Measurements from ENCODE around the gene EFCAB13. TPM values are rescaled to one million over a fixed set of nuclear protein-coding genes. Genes with fewer than 3 reads are reported as not detected.

EFCAB13 gene
- total RNA-seq, 1 donor from 2014 or later = 6.7 TPM

DNA sequence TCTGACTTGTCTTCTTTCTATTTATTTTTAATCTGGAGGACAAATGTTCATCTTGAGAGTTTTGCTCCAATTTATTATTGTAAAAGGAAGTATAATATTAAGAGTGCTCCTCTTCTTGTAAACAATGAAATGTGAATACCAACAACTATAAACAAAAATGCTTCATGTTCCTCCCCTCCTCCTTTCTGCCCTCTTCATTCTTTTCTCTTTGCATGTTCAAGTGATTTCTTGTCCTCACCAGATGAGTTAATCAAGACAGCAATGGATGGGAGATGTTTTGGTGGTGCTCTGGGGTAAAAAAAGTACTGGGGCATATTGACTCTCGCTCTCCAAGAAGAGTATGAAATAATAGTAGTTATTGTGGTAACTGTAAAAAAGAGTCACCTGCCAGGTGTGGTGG, 45.8 kb upstream of the EFCAB13 start:
- H3K4me3 ChIP-seq (ENCODE audit: low read depth, low read length) = no peak overlapping the region
- no peak for DNase-seq (ENCODE audit: low read depth)
- H3K27me3 ChIP-seq (ENCODE audit: control insufficient read depth, insufficient read depth, low read length) = no peaks in the 10 kb centered on the region
- TF ChIP-seq, protein P1, sequence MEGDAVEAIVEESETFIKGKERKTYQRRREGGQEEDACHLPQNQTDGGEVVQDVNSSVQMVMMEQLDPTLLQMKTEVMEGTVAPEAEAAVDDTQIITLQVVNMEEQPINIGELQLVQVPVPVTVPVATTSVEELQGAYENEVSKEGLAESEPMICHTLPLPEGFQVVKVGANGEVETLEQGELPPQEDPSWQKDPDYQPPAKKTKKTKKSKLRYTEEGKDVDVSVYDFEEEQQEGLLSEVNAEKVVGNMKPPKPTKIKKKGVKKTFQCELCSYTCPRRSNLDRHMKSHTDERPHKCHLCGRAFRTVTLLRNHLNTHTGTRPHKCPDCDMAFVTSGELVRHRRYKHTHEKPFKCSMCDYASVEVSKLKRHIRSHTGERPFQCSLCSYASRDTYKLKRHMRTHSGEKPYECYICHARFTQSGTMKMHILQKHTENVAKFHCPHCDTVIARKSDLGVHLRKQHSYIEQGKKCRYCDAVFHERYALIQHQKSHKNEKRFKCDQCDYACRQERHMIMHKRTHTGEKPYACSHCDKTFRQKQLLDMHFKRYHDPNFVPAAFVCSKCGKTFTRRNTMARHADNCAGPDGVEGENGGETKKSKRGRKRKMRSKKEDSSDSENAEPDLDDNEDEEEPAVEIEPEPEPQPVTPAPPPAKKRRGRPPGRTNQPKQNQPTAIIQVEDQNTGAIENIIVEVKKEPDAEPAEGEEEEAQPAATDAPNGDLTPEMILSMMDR (IDR thresholded peaks at IDR 0.05; ENCODE audit: insufficient read depth, low read length, poor library complexity, severe bottlenecking) = no peak
- H3K36me3 ChIP-seq (ENCODE audit: control insufficient read depth, insufficient read depth, low read length) = peaks cover 4% of the 10 kb centered on the region

DNA sequence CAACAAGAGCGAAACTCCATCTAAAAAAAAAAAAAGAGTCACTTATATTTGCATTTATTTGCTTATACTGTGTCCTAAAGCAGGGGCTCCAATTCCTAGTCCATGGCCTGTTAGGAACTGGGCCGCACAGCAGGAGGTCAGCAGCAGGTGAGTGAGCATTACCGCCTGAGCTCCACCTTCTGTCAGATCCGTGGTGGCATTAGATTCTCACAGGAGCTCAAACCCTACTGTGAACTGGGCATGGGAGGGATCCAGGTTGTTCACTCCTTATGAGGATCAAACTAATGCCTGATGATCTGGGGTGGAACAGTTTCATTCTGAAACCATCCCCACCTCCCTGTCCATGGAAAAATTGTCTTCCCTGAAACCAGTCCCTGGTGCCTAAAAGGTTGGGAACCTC, 45.2 kb upstream of the EFCAB13 start:
- no peaks in the 10 kb centered on the region for H3K27me3 ChIP-seq (ENCODE audit: control insufficient read depth, insufficient read depth, low read length)
- no peak overlapping the region for H3K4me3 ChIP-seq (ENCODE audit: low read depth, low read length)
- H3K36me3 ChIP-seq (ENCODE audit: control insufficient read depth, insufficient read depth, low read length) = peaks cover 5% of the 10 kb centered on the region
- DNase-seq (ENCODE audit: low read depth) = no peak
- TF ChIP-seq, protein P1 (IDR thresholded peaks at IDR 0.05; ENCODE audit: insufficient read depth, low read length, poor library complexity, severe bottlenecking) = no peak

DNA sequence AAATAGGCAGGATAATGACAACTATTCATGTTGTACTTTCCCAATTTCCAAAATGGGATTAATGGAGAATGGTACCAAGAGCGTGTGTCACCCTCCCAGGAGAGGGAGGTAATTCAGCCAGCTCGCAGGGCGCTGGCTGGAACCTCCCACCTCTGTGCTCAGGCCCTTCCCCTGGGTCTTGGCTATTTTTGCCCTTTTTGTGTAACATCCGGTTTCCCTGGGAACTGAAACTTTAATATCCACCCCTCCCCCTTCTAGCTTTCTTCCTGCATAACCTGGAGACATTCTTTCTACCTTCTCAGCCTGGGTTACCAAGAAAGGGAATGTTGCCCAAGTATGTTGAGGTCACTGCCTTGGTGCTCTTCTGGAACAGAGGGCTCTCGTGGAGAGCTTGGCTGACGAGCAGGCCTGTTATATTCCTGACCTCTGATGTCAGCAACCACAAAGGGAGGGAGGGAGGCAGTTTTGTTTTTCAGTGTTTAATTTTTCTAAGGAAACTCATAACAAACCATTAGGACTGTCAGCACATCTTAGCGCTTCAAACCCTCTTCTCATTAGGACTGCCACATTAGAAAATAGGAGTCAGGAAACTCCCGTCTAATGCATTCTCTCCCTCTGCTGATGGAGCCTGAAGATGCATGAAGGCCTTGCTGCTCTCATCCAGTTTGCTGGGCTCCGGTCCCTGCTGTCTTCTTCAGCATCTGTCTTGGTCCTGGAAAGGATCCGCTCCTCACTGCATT, 44.5 kb upstream of the EFCAB13 start:
- peak; percentile 100 for DNase-seq (ENCODE audit: low read depth)
- peaks cover 5% of the 10 kb centered on the region for H3K36me3 ChIP-seq (ENCODE audit: control insufficient read depth, insufficient read depth, low read length)
- no peaks in the 10 kb centered on the region for H3K27me3 ChIP-seq (ENCODE audit: control insufficient read depth, insufficient read depth, low read length)
- TF ChIP-seq, protein P1 (IDR thresholded peaks at IDR 0.05; ENCODE audit: insufficient read depth, low read length, poor library complexity, severe bottlenecking) = no peak
- H3K4me3 ChIP-seq (ENCODE audit: low read depth, low read length) = no peak overlapping the region

DNA sequence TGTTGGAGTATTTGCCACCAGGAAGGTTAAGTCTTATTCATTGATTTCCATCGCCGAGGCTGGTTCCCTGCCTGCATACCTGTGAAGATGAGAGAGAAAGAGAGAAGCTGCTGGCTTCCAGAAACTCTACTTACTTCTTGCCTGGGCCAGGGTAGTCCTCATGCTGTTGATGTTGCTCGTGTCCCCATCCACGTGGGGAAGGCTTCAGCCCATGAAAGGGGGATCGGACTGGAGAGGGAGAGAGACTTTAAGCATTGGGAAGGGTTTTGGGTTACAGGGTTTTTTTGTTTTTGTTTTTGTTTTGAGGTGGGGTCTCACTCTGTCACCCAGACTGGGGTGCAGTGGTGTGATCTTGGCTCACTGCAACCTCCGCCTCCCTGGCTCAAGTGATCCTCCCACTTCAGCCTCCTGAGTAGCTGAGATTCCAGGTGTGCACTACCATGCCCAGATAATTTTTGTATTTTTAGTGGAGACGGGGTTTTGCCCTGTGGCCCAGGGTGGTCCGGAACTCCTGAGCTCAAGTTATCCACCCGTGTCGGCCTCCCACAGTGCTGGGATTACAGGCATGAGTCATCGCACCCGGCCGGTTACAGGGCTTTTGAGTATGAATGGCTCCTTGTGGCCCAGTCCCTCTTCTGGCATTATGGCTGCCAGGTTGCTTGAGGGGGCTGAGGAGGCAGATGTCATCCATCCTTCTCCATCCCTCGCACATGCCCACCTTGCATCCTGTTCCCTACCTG, 43.5 kb upstream of the EFCAB13 start:
- Histone ChIP-seq H3K36me3 (ENCODE audit: control insufficient read depth, insufficient read depth, low read length) (peaks cover 5% of the 10 kb centered on the region), H3K27me3 (ENCODE audit: control insufficient read depth, insufficient read depth, low read length) (no peaks in the 10 kb centered on the region), H3K4me3 (ENCODE audit: low read depth, low read length) (no peak overlapping the region)
- peak; percentile 82 for DNase-seq (ENCODE audit: low read depth)
- TF ChIP-seq, protein P1 (IDR thresholded peaks at IDR 0.05; ENCODE audit: insufficient read depth, low read length, poor library complexity, severe bottlenecking) = no peak

DNA sequence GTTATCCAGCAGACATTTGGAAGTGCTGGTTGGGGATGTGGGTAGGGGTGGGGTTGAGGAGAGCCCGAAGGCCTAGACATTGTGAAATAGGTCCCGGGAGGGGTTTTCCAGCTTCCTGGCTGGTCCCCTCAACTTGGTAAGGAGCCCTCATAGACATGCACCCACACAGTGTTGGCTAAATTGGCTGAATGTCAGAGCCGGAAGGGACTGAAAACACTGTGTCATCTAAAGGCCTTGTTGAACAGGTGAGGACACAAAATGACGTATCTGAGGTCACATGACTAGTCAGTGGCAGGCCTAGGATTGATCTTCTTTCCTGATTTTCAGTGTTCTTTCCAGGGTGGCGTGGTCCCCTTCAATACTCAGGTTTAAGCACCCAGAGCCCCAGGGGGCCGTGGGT, 42.5 kb upstream of the EFCAB13 start:
- no peak for DNase-seq (ENCODE audit: low read depth)
- no peaks in the 10 kb centered on the region for H3K27me3 ChIP-seq (ENCODE audit: control insufficient read depth, insufficient read depth, low read length)
- peaks cover 4% of the 10 kb centered on the region for H3K36me3 ChIP-seq (ENCODE audit: control insufficient read depth, insufficient read depth, low read length)
- no peak overlapping the region for H3K4me3 ChIP-seq (ENCODE audit: low read depth, low read length)
- TF ChIP-seq, protein P1 (IDR thresholded peaks at IDR 0.05; ENCODE audit: insufficient read depth, low read length, poor library complexity, severe bottlenecking) = no peak
